GM21526 (cell line): Measurements from ENCODE around the gene ASIC4.
A peak's percentile ranks its signal among the peaks of the same experiment; 100 is the strongest.

ENCODE experiments used
- ATAC-seq: cut with Tn5 transposase; IDR thresholded peaks from one replicate; pipeline ENCODE4 v1.9.1; 2021; ENCODE audit warnings: moderate library complexity; ENCODE audit not compliant: unreplicated experiment, low FRiP score

ASIC4 gene

GRCh38 chr2:219497495-219498279 is 16.6 kb upstream of the ASIC4 start:
- peak; percentile 9 for ATAC-seq

GRCh38 chr2:219498280-219499057 is 15.8 kb upstream of the ASIC4 start, which contains the start of gene GMPPA:
TSS of gene GMPPA (plus strand) at chr2:219498891. CDS start at chr2:219499976, 1,085 bp downstream.
- peak; percentile 94 for ATAC-seq

GRCh38 chr2:219499058-219499307 is 15.3 kb upstream of the ASIC4 start:
- no peak for ATAC-seq

DNA sequence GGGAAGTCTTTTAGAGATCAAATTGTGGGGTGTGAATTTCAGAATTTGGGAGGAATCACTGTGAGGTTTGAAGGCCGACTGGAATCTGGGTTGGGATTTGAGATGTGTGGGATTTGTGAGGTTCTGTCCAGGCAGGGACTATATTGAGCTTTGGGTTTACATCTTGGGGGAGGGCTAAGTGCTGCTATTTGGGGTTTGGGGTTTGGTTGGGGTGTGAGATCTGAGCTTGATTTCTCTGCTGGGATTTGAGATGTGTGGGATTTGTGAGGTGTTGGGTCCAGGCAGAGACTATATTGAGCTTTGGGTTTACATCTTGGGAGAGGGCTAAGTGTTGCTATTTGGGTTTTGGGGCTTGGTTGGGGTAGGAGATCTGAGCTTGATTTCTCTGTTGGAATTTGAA is 14.7 kb upstream of the ASIC4 start:
- no peak for ATAC-seq

DNA sequence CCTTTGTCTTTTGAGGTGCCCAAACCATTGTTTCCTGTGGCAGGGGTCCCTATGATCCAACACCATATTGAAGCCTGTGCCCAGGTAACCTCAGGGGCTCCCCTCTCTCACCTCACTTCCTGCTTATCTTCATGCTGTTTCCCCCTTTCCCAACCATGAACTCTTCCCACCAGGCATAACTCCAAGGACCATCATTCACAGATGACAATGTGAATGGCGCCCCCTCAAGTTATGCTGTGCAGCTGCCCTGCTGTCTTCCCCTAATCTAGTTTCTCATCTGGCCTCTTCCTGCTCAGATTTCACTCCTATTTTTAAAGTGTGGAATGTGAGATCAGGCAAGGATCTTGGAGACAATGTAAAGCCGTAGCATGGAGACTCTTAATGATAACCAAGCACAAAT is 14.1 kb upstream of the ASIC4 start:
- no peak for ATAC-seq

- ATAC-seq: no peak
Observed at GRCh38 chr2:219501849-219502248, 12.4 kb upstream of the ASIC4 start.

DNA sequence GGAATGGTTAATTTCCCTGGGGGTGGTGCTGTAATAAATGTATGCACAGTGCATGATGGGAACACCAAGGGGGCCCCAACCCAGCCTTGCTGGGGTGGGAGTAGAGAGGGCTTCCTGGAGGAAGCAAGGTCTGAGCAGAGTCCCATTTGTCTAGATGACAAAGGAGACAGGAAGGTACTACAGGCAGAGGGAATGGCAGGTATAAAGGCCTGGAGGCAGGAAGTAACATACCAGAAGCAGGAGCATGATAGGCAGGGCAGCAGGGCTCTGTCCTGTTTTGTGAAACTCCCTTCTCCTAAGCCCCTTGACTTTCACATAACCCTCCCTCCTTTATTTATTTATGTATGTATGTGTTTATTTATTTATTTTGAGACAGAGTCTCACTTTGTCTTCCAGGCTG is 11.7 kb upstream of the ASIC4 start:
- no peak for ATAC-seq

DNA sequence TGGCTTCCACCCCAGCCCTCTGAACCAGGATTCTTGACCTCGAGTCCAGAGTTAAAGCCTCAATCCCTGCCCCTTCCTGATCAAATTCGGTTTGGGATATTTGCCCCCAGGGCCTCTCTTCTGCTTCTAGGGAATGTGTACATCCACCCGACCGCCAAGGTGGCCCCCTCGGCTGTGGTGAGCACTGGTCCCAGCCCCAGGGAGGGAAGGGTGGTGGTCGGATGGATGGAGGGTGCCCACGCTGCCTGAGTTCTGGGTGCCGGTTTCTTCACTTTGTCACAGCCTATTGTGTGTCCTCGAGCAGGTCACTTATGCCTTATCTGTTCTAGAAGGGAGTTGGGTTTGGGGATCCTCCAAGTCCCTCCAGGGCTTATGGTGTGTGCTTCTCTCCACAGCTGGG is 8.7 kb upstream of the ASIC4 start:
- ATAC-seq: no peak

GRCh38 chr2:219506153-219506801 is 8.0 kb upstream of the ASIC4 start:
- no peak for ATAC-seq

DNA sequence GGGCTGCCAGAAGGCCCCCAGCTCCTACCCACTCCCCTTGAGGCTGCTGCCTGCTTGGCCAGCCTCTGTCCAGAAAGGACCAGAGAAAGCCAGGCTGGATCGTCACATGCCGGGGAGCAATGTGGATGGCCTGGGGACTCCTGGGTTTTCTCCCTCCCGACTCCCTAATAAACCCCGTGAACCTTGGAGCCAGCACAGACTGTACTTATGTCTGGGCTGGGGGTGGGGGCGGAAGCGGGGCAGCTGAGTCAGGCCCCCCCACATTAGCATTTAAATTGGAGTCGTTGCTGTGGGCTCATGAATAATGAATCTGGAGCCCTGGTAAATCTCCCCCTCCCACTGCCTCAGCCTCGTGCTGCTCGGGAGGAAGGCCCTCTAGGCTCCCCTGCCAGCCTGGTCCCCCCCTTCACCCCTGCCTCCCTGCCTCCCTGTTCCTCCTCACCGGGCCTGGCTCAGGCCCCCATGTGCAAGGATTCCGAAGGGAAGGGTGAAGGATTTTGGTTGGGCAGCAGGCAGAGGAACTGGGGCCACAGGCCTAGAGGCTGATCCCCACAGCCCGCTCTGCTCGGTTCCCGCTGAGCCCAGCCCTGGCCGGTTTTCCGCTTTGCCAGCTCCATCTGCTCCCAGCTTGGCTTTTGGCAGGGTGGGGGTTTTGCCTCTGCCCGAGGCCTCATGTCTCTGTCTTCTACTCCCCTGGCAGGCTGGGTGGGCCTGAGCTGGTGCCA is 7.3 kb upstream of the ASIC4 start:
- no peak for ATAC-seq

DNA sequence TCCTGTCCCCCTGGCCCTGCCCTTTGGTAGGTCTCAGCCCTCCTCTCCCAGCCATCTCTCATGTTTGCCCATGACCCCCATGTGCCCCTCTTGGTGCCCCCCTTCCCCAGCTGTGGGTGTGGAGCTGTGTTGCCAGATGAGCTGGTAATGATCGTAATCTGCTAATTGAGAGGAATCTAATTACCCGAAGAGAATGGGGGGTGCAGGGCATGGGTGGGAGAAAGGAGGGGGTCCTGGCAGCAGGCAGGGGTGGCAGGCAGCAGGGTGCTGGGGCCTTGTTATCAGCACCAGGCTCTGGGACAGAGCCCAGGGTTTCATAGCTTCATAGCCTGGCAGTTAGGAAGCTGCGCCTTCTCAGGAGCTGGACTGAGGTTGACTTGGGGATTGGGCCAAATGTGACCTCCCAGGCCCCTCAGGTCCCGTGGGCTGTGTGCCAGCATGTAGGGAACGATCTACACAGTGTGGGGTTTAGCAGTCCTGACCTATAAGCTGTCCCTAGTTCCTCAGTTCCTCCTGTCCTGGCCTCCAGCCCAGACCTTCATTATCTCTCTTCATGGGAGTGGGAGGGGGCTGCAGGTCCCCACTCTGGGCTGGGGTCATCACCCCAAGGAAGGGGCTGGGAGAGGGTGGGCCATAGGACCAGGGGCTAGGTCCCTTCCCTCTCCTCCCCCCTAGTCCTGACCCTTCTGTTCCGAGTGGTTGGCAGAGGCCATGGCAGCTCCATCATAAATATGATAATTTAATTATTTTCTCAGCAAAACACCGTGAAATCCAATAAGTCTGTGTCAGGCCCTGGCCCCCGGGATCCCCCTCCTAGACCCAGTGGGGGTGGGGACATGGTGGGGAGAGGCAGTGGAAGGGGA is 6.5 kb upstream of the ASIC4 start:
- no peak for ATAC-seq

GRCh38 chr2:219508444-219508734 is 5.9 kb upstream of the ASIC4 start:
- ATAC-seq: no peak

DNA sequence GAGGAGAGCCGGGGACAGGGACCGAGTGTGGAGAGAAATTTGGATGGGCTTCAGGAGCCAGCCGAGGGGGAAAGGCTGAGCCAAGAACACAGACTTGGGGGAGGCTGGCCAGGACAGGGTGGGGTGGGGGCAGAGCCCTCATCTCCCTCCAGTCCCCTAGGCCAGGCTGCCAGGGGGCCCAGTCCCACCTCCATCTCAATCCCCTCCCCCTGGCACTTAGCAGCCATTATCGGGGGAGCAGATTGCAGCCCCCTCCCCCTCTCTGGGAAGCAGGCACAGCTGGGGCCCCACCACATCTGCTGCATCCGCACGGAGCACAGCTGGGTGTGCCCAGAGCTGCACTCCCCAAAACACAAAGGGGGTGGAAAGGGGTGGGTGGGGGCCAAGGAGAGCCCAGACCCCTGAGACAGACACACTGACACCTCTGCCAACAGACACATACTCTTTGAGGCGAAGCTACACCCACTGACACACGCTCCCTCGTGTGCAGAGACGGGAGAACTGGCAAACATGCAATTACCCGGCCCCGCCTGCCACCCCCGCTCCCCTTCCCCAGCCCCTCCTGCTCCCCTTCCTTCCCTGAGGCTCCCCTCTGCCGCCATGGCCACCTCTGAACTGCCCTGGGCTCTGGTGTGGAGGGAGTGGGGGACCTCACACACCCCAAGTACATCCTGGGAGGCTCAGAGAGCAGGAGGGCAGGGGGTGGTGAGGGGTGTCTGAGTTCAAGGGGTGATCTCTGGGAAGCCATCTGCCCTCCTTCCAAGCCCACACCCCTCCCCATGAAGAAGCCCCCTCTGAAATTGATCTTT is 5.1 kb upstream of the ASIC4 start:
- ATAC-seq: no peak

- peak; percentile 53 for ATAC-seq
Observed at GRCh38 chr2:219509780-219510511, 4.3 kb upstream of the ASIC4 start.

DNA sequence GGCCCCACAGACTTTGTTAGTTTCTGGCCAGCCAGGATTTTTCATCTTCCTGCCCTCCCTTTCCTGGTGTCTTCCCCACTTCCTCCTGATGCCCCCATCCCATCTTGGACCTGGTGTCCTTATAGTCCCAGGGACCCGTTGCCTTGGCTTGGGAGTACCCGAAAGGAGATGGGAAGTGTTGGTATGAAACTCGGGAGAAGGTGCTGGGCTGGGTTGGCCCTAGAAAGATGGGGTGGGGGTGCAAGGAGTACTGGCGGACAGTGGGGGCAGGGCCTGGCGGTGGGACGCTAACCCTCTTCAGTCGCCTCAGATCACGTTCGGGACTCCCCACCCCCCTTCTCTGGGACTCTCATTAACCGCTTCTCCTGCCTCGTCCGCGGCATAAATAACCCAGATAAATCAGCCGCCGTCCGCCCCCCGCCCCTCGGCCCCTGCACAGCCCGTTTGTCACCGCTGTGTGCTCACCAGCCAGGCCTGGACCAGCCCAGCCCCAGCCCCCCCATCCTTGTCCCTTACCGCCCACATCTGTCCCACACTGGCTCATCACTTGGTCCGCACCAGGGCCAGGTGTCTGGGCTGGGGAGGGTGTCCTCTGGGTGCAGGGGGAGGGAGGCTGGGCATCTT is 3.7 kb upstream of the ASIC4 start:
- no peak for ATAC-seq

- no peak for ATAC-seq
Observed at GRCh38 chr2:219511547-219512325, 2.5 kb upstream of the ASIC4 start.

DNA sequence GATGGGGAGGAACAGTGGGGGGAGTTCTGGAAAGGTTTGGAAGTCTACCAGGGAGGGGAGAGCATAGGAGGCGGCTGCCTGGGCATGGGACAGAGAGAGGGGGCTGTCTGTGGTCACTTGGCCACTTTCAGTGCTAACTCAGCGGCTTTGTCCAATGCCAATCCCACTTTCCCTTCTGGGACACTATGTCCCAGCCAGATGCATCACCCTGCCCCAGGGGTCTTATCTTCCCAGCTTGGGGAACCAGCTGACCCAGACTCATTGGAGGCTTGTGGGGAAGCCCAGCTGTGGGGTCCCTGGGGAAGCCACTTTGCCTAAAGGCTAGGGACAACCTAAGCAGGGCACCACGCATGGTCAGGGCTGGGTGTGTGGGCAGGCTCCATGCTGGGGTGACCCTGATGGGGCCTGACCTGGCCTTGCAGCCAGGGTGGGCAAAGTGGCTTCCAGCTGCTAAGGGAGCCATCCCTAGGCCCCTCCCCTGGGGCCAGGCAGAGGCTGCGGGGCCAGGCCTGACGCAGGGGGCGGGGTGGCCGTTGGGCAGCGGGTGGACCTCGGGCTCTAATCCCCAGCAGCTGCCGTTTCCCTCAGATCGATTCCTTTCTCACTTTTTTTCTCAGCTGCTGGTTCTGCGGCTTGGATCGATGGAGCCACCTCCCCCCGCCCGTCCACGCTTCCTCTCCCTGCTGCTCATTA is 1.6 kb upstream of the ASIC4 start:
- no peak for ATAC-seq
